GM19468 (cell line): ENCODE measurements around the gene ANTXR1.

Experiments
- ATAC-seq: cut with Tn5 transposase; IDR thresholded peaks from one replicate; pipeline ENCODE4 v1.9.1; 2021; ENCODE audit warnings: mild to moderate bottlenecking, moderate library complexity, moderate number of reproducible peaks; ENCODE audit not compliant: unreplicated experiment; ENCODE audit errors: extremely low read depth

Gene ANTXR1

DNA sequence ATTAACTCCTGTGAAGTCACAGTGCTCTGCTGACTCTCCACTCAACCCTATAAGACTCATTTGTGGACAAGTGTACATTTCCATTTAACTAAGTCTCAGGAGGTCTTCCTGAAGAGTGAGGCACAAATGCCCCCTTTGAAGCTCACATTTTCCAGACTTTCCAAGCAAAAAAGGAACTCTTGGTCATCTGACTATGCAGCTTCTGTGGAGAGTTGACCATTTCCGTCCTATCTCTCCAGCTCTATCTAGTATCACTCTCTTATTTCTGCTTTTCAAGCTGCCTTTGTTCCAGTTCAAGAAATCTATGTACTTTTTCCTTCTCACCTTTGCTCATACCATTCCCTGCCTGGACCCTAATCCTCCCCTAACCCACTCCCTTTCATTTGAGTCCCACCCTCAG, 77.0 kb downstream of the ANTXR1 start:
- no peak for ATAC-seq

DNA sequence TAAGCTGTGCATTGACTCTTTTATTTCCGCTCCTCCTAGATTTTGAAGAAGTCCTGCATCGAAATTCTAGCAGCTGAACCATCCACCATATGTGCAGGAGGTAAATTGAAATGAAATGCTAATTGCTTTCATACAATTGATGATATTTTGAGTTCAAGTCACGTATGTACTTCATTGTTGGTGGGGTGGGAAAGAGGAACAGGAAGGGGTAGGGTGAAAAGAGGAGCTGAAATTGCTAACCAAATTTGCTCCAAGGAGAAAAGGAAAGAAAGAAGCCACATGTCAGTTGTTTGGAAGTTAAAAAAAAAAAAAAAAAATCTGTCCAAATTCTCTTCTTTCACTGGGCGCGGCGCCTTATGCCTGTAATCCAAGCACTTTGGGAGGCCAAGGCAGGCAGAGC, 77.8 kb downstream of the ANTXR1 start:
- ATAC-seq: no peak

DNA sequence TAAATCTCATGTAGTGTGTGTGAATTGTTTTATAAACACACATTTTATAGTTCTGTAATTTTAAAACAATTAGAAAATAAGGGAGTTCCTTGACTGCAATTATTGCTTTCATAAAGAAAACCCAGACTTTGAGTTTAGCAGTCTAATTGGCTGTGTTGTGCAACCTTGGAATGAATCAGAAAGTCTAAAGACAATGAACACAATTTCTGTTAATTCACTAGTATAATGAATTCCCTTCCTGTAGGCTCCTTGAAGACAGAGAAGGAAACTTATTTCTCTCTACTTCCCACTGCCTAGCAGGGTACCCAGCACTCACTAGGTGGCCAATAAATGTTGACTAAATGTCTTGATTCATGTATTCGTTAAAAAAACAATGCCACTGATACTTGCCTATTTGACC, 79.9 kb downstream of the ANTXR1 start:
- no peak for ATAC-seq

DNA sequence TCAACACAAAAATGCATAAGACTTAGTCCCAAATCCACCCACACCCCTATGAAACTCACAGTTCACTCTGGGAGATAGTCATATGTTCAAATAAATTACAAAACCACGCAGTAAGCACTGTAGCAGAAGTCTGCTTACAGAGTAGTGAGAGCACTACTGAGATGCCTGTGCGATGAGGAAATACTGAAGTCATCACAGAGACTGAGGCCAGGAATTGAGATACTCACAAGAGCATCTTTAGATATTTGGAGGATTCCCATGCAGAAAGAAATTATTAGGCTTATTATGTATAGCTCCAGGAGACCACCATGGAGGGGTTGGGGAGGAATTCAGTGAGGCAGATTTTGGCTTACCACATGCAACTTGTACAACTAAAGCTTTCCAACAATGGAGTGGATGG, 82.3 kb downstream of the ANTXR1 start:
- no peak for ATAC-seq

DNA sequence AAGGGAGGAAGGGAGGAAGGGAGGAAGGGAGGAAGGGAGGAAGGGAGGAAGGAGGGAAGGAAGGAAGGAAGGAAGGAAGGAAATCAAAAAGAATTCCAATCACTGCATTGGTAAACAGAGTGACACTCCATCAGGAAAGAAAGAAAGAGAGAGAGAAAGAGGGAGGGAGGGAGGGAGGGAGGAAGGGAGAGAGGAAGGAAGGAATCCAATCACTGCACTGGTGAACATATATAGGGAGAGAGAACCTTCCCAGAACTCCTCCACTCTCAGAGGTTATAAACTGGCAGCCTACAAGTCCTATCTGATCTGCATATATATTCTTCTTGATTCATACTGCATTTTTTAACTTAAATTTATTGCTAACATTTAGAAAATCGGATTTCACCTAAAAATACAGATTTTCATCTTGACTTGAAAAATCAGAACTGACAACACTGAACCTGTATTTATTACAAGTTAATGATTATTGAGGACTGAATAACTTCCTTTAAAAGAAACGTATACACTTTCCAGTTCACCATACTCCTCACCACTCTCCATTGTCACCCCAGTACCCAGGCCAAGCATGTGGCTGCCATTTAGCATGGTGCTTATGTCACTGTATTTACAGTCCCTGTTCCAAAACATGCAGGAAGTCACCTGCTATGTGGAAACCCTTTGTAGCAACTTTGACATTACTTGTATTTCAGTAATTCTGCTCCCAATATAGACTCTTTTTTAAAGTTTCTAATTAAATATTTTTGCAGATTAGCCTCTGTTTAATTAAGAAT, 83.5 kb downstream of the ANTXR1 start:
- ATAC-seq: no peak

DNA sequence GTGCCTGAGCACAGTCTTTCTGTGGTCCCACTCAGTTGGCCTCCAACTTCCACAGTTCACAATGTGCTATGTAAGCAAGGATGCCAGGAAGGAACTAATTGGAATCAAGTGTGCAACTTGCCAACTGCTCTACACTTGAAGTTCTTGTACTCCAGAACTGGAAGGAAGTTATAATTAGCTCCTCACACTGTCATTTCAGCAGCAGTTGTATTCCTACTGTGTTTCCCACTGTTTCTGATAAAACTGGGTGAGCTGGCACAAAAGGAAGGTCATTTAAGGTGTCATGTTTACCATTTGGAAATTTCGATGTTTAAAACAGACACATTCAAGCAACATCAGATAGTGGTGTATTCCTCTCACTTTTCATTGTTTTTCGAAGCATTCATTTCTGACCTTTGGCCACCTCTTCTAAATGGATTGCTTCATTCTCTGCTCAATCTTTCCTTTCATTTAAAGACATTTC, 84.2 kb downstream of the ANTXR1 start:
- no peak for ATAC-seq

DNA sequence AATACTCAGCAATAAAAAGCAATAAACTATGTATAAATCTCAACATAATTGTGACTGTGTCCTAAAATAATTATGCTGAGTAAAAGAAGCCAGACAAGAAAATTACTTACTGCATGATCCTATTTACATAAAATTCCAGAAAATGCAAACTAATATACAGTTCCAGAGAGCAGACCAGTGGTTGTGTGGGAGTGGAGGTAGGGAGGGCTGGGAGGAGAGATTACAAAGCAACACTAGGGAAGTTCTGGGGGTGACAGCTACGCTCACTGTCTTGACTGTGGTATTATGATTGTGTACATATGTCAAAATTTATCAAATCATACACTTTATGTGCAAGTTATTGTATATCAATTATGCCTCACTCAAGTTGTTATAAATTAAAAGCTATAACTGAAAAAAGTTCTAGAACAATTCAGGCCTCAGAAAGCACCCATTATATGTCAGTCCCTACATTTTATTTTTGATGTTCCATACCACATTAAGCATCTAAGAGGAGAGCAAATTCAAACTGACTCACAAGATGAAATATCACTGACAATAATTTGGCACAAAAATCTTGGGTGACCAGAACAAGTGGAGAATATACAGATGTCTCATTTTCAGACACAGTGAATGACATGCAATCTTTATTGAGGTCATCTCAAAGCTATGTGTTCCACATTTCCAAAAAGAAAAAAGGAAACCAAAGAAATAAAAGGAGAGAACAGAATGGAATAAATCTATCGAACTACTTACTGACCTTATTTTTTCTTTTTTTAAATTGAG, 85.1 kb downstream of the ANTXR1 start:
- ATAC-seq: no peak

DNA sequence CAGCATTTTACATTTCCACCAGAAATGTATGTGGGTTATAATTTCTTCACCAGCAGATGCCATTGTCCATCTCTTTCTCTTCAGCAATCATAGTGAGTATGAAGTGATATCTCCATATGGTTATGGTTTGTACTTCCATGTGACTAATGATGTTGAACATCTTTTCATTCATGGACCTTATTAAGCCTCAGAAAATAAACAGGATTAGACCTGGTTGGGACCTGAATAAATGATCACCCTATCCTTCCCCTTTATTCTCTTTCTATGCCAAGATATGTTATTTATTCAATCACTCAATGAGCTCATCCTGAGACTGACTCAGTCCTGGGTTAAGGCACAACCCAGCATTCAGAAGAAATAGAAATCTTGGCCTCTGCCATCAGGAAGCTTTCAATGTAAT, 86.6 kb downstream of the ANTXR1 start:
- ATAC-seq: no peak

DNA sequence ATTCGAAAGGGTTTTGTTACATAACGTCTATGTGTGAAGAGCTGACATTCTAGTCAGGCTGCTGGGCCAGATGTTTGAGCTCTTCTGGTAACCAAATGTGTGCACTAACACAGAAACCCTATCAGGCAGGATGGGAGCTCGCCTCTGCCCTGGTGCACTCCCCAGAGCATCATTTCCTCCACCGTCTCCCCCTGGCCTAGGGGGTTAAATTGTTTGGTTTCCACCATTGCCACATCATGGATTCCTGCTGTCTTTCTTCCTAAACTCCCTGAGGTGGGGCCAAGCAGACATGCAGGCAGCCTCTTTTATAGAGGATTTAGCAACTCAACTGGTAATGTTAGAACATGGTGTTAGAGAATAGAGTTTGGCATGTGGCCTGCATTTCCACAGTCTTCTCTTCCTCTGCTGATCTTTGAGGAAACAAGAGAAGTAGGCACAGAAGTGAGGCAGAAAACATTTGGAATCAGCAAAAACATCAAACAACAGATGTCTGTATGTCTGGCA, 87.3 kb downstream of the ANTXR1 start:
- ATAC-seq: no peak

DNA sequence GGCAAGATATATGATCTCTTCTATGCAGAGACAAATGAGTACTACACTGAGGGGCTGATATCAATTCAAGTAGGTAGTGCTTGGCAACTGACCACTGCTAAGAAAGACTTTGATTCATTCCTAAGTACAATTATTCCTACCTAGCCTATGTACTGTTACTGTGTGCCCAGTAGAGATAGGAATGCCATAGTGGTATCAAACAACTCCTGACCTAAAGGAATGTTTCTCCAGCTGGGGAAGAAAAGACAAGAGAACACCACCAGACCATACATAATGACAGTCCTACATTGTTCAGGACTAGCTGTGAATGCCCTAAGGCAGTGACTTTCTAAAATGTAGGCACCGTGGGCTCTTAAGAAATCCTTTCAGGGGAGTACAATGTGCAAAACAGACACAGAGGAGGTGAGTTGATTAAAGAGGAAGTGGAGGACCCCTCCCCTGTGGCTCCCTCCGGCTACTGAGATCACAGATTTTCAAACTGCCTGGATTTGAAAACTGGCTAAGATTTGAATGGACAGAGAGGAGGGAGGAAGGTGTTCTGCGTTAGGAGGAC, 89.1 kb downstream of the ANTXR1 start:
- no peak for ATAC-seq

DNA sequence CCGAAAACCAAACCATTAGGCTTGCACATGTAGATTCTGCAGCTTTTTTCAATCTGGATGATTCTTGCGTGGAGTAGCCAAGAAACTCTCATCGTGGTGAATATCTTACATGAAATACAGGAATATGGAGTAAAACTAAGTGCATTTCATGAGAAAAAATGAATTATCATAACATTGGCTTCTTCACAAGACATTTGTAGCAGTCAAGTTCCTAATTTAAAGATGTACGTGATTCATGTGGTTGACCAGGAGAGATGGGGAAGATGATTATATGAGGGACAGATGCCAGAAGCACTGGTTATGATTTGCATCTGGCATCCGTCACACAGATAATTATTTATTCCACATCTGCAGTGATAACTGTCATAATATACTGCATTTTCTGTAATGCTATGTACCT, 90.4 kb downstream of the ANTXR1 start:
- ATAC-seq: no peak

DNA sequence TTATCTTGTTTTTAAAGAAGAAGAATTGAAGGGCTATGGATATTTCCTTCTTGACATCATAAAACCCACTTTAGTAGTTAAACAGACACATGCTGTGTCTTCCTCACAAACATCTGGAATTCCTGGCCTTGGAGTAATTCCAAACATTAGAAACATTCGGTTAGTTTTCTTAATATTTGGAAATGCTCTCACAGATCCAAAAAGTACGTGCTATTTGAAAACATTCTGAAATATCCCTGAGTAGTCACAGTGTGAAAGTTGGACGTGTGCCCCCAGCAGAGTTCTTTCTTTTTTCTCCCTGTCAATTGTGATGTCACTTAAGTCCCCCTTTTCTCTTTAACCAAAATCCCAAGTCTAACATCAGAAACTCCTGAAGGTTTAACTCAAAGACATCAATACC, 91.3 kb downstream of the ANTXR1 start:
- no peak for ATAC-seq

DNA sequence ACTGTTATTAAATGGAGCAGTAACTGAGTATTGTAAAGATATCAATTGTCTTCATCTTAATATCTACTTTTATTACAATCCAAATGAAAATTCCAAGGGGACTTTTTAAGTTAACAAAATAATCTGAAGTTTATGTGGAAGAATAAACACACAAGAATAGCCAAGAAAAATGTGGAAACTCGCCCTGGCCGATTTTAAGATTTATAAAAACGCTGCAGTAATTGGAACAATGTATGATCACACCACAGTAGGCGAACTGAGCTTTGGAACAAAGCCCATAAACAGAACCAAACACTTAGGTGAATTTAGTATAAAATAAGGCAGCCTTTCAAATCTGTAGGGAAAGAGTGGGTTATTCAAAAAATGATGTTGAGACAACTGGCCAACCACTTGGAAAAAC, 96.3 kb downstream of the ANTXR1 start:
- ATAC-seq: no peak

DNA sequence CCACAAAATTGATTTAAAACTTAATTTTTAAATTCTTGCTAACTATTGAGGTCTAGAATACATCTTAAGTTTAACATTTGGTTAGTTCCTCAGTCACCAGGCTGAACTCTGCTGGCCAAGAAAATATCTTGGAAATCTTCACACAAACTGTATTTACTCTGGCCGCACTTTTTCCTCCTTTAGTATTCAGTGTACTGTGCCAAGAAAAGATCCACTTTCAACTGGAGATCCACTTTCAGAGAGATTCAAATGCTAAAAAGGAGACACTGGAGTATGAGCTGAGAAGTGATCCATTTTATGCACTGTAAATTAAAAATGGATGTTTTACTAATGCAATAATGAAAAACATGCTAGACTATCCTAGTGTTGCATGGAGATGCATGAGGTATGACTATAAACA, 98.1 kb downstream of the ANTXR1 start:
- no peak for ATAC-seq

DNA sequence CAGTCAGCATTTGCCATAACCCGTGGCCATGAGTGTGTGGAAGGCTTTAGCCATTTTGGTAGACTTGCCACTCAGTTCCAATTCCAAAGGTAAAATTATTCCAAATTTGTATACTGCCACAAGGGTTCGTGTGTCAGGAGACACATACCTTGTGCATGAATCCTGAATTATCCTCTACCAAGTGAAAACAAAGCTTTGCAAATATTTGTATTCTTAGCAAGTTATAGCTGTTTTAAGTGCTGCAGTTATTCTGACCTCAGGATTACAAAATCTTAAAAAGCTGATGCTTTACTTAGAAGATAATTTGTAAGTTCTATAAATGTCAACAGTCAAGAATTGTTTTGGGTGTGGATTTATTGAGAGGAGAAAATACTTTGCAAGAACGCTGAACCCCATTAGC, 100.6 kb downstream of the ANTXR1 start:
- no peak for ATAC-seq

DNA sequence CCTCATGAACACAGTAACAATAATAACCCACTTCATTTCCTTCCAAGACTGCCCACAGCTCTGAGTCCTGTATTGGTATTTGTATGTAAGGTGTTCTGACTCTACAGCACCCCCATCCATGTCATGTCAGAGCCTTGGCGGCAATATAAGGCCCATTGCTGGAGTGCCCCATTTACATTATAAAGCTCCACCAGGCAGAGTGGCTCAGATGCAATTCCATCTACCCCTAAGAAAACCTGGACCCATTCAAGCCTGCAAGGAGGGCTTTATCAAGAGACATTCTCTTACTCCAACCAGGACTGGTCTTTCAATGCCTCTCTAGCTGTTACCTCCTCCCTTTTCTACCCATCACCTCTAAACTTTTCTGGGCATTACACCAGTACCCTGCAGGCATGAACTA, 101.6 kb downstream of the ANTXR1 start:
- ATAC-seq: no peak

DNA sequence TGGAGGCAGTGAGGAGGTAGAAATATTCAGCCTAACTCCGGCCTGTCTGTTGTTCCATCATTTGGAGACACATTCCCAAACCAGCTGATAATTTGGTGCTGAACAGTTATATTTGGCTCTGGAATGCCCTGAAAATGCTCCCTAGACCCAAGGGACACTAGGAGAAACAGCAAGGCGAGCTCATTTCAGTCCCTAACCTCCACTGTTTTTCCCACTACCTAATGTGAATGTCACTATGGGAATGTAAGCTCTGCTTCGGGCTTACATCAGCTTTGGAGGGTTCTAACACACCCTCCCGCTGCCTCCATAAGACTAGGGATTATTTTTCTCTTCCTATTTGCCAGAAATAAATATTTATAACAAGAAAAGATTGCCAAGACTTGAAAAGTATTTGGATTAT, 103.5 kb downstream of the ANTXR1 start:
- no peak for ATAC-seq

DNA sequence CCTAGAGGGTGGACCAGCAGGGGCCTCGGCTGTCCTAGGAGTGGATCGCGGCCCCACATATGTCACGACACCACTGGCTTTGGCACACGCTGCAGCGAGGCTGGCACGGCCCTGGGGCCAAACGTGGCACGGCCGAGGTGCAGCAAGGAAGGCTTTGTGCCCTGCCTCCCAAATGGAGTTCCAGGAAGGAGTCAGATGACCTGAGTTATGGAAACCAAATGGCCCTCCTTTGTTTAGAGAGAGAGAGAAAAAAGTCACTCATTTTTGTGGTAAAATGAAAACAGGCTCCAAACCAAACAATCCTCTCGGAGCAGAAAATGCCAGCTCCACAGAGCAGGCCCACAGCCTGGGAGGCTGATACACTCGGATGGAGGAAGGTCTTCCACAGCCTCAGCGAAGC, 105.6 kb downstream of the ANTXR1 start:
- no peak for ATAC-seq

DNA sequence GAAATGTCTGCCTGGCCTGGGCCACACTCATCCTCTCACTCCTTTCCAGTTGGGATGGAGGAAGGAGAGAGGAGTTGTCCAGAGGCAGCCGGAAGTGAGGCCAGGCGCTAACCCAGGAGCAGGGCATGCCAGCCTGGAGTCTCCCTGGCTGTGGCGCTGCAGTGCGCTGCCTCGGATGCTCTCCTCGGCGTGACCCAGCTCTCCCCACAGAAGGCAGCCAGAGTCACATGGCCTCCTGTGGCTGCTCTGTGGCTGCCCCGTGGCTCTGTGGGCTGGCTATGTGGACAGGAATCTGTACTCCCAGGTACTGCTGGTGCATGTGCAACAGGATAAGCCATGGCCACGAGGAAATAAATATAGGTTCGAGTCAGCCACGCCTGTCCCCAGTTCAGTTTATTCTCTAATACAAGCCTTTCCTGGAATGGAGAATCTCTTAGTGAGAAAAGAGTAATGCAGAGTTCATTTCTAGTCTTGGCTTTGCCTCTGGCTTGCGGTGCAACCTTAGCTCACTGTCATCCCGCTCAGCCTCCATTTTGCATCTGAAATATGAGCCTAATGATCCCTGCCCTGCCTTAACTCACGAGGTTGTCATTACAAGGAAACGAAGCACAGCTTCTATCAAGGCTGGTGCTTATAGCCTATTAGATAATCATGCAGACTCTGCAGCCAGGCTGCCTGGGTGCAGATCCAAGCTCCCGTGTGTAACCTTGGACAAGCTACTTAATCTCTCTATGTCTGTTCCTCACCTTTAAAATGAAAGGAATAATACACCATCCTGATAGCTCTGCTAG, 106.3 kb downstream of the ANTXR1 start:
- ATAC-seq: no peak

DNA sequence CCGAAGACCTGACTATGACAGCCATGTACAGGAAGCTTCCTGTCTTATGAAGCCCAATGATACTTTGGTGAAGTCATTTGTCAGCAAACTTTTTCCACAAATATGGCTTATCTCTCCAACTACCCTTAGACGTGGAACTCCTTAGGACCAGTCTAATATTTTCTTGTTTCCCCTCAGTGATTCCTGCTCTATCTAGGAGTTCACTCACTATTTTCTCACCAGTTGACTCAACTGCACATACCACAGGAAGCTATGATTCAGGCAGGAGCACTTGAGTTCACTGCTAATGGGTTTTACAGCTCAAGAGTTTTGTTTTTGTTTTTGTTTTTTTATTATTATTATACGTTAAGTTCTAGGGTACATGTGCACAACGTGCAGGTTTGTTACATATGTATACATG, 109.3 kb downstream of the ANTXR1 start:
- ATAC-seq: no peak
